Measurements from ENCODE around the gene GSPT1.
"Not testable (repeated sequence)": the region's sequence is repeated elsewhere in the genome, so short reads cannot be mapped to it uniquely, and the experiment has no call there.

GRCh38 chr16:11927350-11927749 lies 11.6 kb upstream of the GSPT1 start:
- TF ChIP-seq ZNF8 (CRISPR knock-in tag; IDR thresholded peaks at IDR 0.05); PATZ1 (CRISPR knock-in tag; IDR thresholded peaks at IDR 0.05; ENCODE audit: borderline replicate concordance): not testable (repeated sequence)
